Measurements from ENCODE around the gene LHFPL6. TPM values are rescaled to one million over a fixed set of nuclear protein-coding genes. Genes with fewer than 3 reads are reported as not detected.

The LHFPL6 gene
- polyA plus RNA-seq, 1 donor = 48.9 TPM

DNA sequence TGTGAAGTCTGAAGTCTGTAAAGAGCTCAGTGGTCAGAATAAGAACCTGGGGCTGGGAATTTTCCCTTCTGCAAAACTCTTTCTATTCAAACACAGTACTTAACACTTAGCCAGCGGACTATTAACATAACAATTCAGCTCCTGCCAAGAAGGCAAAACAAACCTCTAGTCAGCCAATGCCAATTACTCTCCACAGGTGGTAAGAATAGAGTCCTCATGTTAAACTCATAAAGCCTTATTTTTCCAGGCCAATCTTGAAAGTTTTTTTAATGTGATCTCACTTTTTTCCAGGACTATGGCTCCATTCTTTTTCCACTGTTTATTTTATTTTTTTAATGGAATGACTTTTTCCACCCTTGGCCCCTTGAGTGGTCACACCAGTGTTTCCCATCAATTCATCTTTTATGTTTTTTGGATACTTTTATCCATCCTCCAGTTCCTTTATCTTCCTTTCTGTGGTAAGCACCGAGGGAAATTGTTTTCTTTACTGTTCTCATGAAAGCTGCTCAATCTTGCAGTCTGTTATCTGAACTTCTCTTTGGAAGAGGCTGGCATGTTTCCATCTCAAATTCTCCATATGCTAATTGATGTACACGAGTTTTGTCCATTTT is 217.3 kb downstream of the LHFPL6 start:
- DNase-seq (ENCODE audit: low read depth) = no peak

GRCh38 chr13:39385154-39385553 is 217.8 kb downstream of the LHFPL6 start:
- no peak for DNase-seq (ENCODE audit: low read depth)

DNA sequence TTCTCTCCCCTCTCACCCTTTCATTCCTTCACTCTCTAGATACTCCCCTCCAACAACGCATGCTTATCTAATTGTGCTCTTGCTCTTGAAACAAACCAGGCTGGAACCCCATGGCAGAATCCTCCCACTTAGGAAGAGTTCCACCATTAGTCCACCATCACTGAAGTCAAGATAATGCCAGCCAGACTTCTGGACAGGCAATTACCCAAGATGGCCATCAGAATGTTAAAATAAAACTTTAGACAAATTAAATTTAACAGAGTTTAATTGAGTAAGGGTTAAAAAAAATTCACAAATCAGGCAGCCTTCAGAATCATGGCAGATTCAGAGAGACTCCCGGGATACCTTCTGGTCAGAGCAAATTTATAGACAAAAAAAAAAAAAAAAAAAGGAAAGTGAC is 221.5 kb downstream of the LHFPL6 start:
- DNase-seq (ENCODE audit: low read depth) = no peak

- DNase-seq (ENCODE audit: low read depth) = no peak
Observed at GRCh38 chr13:39379667-39380655, 223.0 kb downstream of the LHFPL6 start.

- no peak for DNase-seq (ENCODE audit: low read depth)
Observed at GRCh38 chr13:39379118-39379517, 223.9 kb downstream of the LHFPL6 start.

DNA sequence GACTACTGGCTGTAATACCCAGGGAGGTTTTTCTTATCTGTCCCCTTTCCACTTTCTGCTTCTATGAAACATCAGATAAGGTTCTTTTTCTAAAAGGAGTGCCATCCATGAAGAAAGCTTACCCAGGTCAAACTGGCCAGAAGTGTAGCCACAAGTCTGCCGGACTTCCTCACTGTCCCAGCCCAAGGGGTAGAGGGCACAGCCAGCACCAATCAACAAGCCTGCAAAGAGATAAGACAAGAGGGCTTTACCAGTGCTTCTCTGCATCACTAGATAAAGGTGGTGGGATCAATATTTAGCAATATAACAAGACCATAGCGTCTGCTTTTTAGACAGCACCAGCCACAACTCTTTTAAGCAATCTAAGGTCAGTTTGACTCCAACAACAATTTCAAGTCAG is 224.7 kb downstream of the LHFPL6 start:
- no peak for DNase-seq (ENCODE audit: low read depth)

DNA sequence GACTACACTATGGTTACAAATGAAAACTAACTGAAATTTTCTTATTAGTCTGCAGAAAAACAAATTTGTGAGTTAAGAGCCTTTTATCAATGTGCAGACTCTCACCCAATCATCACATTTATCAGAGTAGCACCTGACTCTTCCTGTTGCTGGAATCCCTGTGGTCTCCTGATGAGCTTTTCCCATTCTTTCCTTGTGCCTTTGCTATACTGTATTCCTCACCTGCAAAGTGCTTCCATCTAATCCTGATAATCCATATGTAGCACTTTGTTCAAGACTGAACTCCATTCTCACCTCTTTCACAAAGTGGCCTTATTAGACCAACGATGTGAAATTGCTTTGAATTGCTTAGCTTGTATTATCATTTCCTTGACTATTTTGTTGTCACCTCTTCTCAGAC is 225.3 kb downstream of the LHFPL6 start:
- no peak for DNase-seq (ENCODE audit: low read depth)

GRCh38 chr13:39376076-39376475 is 226.9 kb downstream of the LHFPL6 start:
- DNase-seq (ENCODE audit: low read depth) = no peak

DNA sequence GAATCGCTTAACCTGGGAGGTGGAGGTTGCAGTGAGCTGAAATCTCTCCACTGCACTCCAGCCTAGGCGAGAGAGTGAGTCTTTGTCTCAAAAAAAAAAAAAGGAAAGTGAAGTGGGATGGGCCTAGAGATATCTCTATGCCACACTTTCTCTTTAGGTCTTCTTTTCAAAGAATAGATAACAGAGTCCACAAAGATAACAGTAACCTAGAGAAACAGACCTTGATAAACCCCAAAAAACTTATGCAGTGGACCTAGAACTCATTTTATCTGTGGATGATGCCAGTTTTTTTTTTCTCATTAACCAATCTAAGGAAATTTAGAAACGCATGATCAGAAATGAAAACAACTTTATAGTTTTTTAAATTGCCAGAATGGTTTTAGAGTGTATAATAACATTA is 227.4 kb downstream of the LHFPL6 start:
- no peak for DNase-seq (ENCODE audit: low read depth)

- DNase-seq (ENCODE audit: low read depth) = no peak
Observed at GRCh38 chr13:39374741-39375189, 228.2 kb downstream of the LHFPL6 start.

DNA sequence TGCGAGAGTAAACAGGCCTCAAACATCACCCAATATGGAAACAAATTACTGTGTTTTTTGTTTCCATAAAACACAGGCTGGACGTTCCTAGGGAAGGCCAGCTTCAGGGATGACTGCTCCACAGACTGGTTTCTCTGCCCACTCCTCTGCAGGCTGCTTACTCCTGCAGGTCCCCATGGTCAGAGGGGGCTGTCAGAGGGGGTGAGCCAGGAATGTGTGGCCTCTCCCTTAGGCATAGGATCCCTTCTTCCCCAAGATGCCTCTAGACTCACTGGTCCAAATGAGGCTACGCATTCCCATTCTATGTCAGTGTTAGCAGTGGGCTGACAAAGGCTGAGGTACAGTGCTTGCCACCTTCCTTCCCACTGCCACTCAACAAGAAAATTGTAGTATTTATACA is 229.8 kb downstream of the LHFPL6 start:
- no peak for DNase-seq (ENCODE audit: low read depth)

DNA sequence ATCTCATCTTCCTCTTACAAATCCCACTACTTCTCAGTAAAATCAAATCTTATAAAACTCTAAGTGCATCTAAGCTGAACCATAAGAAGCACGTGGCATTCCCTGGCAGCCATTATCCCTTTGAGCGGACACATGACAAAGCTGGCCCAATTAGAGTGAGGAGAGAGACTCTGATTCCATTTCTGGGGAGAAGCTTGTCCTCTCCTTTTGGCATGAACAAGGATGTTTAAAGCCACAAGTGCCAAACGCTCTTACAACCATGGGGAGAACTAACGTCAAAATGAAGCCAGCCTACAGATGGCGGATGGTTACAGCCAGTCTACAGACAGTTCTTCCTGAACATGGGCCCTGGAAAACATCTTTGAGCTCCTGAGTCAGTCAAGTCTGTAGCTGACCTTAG is 231.3 kb downstream of the LHFPL6 start:
- DNase-seq (ENCODE audit: low read depth) = no peak

DNA sequence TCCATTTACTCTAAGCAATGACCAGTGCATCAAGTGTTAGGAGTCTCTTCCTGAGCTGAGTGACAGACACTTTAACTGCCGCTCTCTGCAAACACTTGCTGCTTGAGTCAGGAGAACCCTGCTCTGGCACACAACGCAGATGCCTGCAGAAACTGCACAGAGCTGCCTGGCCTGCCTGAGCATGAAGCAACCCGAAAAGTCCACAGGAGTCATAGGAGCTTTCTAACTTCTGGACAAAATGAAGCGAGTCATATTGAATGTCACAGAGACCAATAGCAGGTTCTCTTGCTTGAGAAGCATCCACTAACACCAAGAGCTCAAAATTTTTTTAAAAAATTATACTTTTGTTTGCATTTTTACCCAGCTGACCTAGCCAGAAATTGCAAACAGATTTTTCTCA is 232.4 kb downstream of the LHFPL6 start:
- DNase-seq (ENCODE audit: low read depth) = no peak

DNA sequence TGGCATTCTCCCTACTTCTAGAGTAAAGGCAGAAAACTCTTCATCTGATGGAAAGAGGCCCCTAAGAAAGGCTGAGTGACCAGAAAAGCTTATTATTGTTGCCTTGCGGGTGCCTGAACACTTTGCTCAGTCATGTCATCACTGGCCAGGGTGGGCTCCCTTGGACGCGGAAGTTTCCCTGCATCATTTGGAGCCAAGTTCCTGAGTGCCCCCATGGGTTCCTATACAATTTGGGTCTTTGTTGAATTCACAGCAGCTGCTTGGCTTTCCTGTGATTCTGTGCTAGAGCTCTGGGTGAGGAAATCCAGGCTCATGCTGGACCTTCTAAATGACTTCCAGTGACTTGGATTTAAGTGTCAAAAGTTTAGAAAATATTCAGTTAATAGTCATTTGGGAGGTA is 232.9 kb downstream of the LHFPL6 start:
- no peak for DNase-seq (ENCODE audit: low read depth)

DNA sequence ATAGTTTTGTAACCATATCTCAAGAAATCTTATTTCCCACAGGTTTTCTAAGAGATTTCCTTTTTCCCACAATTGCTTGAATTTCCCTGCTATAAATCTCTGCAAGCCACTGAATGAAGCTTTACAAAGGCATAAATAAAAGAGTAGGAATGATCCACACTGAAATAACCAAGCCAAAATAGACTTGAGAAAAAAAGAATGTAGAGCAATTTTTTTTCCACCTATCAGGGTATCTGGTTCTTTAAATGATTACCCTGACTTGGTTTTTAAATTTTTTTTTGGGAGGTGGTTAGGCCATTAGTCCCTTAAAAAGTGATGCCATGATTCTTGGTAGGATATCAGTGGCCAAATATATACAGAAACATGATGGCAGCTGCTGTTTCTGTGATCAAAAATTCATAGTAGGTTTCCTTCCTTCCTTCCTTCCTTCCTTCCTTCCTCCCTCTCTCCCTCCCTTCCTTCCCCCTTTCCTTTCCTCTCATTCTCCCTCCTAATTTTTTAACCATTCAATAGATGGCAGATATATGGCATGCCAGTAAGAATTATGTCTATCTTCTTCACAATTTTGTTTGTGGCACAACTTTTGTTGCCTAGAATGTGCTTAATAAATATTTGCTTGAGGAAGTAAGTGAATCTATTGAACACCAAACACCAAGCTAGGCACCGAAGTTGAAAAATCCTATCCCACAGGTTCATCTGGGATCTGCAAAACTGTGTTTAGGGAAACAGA is 233.7 kb downstream of the LHFPL6 start:
- DNase-seq (ENCODE audit: low read depth) = no peak

DNA sequence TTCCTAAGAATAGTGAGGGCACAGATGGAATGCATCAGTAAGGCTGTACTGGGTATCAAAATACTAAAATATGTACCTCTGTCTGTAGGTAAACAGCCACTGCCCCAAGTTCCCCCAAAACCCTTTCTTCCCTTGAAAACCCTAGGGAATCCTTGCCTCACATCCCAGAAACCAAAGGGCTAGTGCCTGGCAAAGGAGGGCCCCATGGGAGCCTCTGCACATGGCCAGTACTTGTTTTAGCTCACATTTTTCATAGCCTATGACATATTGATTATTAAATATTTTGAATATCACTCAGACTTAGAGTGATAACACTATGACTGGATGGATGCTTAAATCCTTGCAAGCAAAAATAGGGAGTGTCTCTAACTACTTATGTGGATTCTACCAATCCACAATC is 237.1 kb downstream of the LHFPL6 start:
- no peak for DNase-seq (ENCODE audit: low read depth)

DNA sequence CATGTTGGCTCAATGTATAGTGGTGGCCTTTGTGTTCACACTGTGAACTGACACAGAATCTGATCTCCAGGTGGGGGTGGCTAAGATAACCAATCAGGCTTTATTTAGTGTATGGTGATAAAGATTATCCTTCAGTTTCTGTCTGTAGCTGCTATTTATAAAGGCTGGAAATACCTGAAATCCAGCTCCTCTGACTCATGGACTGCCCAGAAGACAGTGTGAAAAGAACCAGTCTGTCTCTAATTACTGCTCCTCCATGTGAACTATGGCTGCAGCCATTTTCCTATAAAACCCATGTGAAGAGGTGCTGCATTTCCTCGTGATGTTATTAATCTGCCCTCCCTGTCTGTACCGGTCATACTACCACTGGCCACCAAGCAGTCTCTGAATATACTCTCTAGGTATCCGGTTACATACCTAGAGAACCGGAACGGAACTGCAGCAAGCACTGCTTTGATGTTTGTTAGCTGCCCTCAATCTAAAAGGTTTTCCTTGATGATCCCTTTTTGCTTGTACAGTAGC is 238.0 kb downstream of the LHFPL6 start:
- DNase-seq (ENCODE audit: low read depth) = no peak

DNA sequence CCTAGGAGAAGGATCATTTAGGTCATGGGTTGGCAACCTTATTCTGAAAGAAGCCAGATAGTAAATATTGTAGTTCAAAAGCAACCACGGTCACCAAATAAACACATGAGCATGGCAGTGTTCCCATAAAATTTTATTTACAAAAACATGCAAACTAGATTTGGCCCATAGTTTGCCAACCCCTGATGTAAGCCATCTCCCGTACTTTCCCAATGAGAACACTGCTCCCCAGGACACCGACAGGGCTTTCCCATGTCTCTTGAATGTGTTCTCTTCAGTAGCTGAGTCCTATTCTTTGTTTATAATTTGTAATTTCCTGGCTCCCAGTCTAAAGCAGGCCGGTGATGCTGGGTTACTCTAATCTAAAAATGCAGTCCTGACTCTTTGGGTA is 239.6 kb downstream of the LHFPL6 start:
- no peak for DNase-seq (ENCODE audit: low read depth)

GRCh38 chr13:39362652-39363381 is 240.2 kb downstream of the LHFPL6 start:
- DNase-seq (ENCODE audit: low read depth) = no peak

GRCh38 chr13:39353988-39354387 is 249.0 kb downstream of the LHFPL6 start:
- no peak for DNase-seq (ENCODE audit: low read depth)

DNA sequence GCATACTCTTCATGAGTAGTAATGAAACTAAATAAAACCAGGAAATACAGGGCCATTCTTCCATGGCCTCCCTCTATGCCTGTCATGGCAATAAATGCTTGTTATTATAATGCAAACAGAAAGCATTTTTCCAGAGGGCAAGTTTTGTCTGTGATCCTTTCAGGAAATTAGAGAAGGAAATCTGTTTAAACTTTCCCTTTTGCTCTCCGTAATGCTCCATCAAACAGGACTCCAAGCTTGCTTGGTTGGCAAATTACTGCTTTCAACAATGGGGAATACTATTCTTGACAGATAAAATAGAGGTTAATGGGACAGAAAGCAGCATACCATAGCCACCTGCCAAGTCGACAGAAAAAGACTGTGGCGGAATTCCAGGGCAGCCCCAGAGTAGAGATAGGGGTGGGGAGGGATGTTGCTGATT is 252.5 kb downstream of the LHFPL6 start:
- no peak for DNase-seq (ENCODE audit: low read depth)
